A673 (cell line): ENCODE data around the gene CLEC16A. TPM values are rescaled to one million over a fixed set of nuclear protein-coding genes. Genes with fewer than 3 reads are reported as not detected.

Source experiments
- BruUV-seq: library from RNA; stranded (reverse); fragments of 400-500 nt; replicated peaks from 2 replicates; lab custom pipeline; 2021; lab: Mats Ljungman, UMichigan
- CTCF ChIA-PET: fragments of 300-600 bp; sonication (Branson Sonifier 250); formaldehyde crosslinking; loops from one replicate; lab custom pipeline; 2022; ENCODE audit warnings: antibody characterized with exemption; lab: Charles Lee
- POLR2A ChIA-PET: fragments of 300-600 bp; sonication (Branson Sonifier 250); formaldehyde crosslinking; loops from one replicate; lab custom pipeline; 2022; ENCODE audit warnings: antibody characterized with exemption; ENCODE audit not compliant: low non-redundant PET; lab: Charles Lee
- DNase-seq: peaks from one replicate; pipeline ENCODE4 v3.0.0-alpha.2; 2015; ENCODE audit warnings: low spot score
- H3K27ac ChIP-seq: fragments of 200-600 bp; sonication (generic); 2 replicates; pipeline ENCODE4 v1.5.1; 2016; ENCODE audit warnings: mixed run types, low read depth, mild to moderate bottlenecking, mixed read lengths, antibody characterized with exemption, low read length; ENCODE audit not compliant: poor library complexity, severe bottlenecking
- H3K27me3 ChIP-seq: fragments of 200-600 bp; sonication (generic); replicated peaks from 2 replicates; pipeline ENCODE4 v1.6.1; 2017; ENCODE audit warnings: mixed run types, low read depth, mild to moderate bottlenecking, mixed read lengths, antibody characterized with exemption, low read length; ENCODE audit not compliant: insufficient read depth, poor library complexity
- H3K36me3 ChIP-seq: fragments of 200-600 bp; sonication (generic); 2 replicates; pipeline ENCODE4 v1.6.1; 2016; ENCODE audit warnings: mixed run types, mild to moderate bottlenecking, mixed read lengths, antibody characterized with exemption, low read length; ENCODE audit not compliant: insufficient read depth, poor library complexity, severe bottlenecking
- H3K4me1 ChIP-seq: fragments of 200-600 bp; sonication (generic); 2 replicates; pipeline ENCODE4 v1.6.1; 2017; ENCODE audit warnings: mixed run types, mild to moderate bottlenecking, mixed read lengths, antibody characterized with exemption, low read length; ENCODE audit not compliant: insufficient read depth, poor library complexity, severe bottlenecking
- H3K4me3 ChIP-seq: fragments of 200-600 bp; sonication (generic); 2 replicates; pipeline ENCODE4 v1.5.1; 2016; ENCODE audit warnings: low read depth, mixed run types, mild to moderate bottlenecking, mixed read lengths, low read length; ENCODE audit not compliant: poor library complexity, severe bottlenecking
- H3K9me3 ChIP-seq: fragments of 200-600 bp; sonication (generic); 2 replicates; pipeline ENCODE4 v1.6.1; 2016; ENCODE audit warnings: mixed run types, low read depth, mild to moderate bottlenecking, mixed read lengths, antibody characterized with exemption, low read length; ENCODE audit not compliant: poor library complexity, severe bottlenecking
- CTCF ChIP-seq: fragments of 300-800, 200-600 bp; sonication (generic); conservative IDR thresholded peaks from 2 replicates; pipeline ENCODE4 v1.5.1; 2017; ENCODE audit warnings: low read depth, mild to moderate bottlenecking, antibody characterized with exemption, low read length, moderate library complexity, mixed read lengths
- EZH2 ChIP-seq: fragments of 200-600 bp; sonication (generic); IDR thresholded peaks from 2 replicates; pipeline ENCODE4 v1.6.1; 2017; ENCODE audit warnings: borderline replicate concordance, low read depth, mild to moderate bottlenecking, mixed read lengths, antibody characterized with exemption, low read length; ENCODE audit not compliant: poor library complexity, severe bottlenecking
- intact Hi-C: fragments of 100-400 bp; cut with micrococcal nuclease; formaldehyde crosslinking; loops from one replicate; pipeline ENCODE4 v1.10.0; 2022; ENCODE audit not compliant: unreplicated experiment
- total RNA-seq: library from RNA; stranded (reverse); gene quantifications from 2 replicates; pipeline ENCODE4 v1.2.3, GENCODE V29; 2021

CLEC16A gene
- total RNA-seq, 1 experiment from 2014 or later = 23.4 TPM

DNA sequence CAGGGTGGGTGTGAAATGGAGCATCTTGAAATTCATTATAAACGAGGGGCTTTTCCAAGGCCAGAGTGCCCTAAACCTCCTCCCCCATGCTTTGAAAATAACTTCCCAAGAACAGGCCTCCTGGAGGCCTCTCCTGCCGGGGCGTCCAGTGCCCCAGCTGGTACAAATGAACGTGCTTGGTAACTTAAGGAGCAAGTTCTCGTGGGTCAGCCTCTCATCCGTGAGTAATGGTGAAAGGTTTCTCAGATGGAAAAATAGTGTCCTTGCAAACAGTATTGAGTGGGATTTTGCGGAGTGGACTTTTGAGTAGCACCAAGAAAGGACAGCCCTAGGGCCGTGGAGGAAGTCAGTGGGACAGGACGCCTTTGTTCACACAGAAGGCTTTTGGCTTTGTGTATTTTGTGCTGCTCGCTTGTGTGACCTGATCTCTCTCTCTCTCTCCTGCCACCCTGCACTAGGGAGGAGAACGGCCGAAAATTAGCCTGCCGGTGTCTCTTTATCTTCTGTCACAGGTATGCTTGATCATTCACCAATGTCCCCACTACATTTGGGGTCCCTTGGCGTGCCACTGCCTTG, 34.6 kb downstream of the CLEC16A start:
- intact Hi-C loops = no loop called here
- H3K9me3 ChIP-seq = no peaks in the 10 kb centered on the region
- DNase-seq = no peak
- H3K36me3 ChIP-seq = no peaks in the 10 kb centered on the region
- no TSS peak for BruUV-seq
- no peaks in the 10 kb centered on the region for H3K4me1 ChIP-seq
- no peak overlapping the region for H3K4me3 ChIP-seq
- no peaks in the 10 kb centered on the region for H3K27me3 ChIP-seq
- ChIA-PET POLR2A (no interaction called here), CTCF (no interaction called here)
- H3K27ac ChIP-seq = no peak overlapping the region
- no peak for TF ChIP-seq CTCF
- no peak for TF ChIP-seq EZH2

- Histone ChIP-seq H3K36me3 (no peaks in the 10 kb centered on the region), H3K9me3 (no peaks in the 10 kb centered on the region), H3K27ac (no peak overlapping the region), H3K27me3 (no peaks in the 10 kb centered on the region), H3K4me1 (no peaks in the 10 kb centered on the region), H3K4me3 (no peak overlapping the region)
- CTCF ChIA-PET = no interaction called here
- DNase-seq = no peak
- POLR2A ChIA-PET = no interaction called here
- no peak for TF ChIP-seq CTCF
- TF ChIP-seq EZH2 = no peak
- intact Hi-C loops = no loop called here
- no TSS peak for BruUV-seq
These were observed 35.6 kb downstream of the CLEC16A start for GRCh38 chr16:10979717-10980601.

GRCh38 chr16:10980813-10981212, 36.4 kb downstream of the CLEC16A start:
- H3K9me3 ChIP-seq = no peaks in the 10 kb centered on the region
- H3K27ac ChIP-seq = no peak overlapping the region
- DNase-seq = no peak
- CTCF ChIA-PET = no interaction called here
- no peaks in the 10 kb centered on the region for H3K4me1 ChIP-seq
- no peak for TF ChIP-seq EZH2
- no peak for TF ChIP-seq CTCF
- no peaks in the 10 kb centered on the region for H3K36me3 ChIP-seq
- POLR2A ChIA-PET = no interaction called here
- intact Hi-C loops = no loop called here
- no peaks in the 10 kb centered on the region for H3K27me3 ChIP-seq
- no TSS peak for BruUV-seq
- no peak overlapping the region for H3K4me3 ChIP-seq
